Measurements from ENCODE around the gene FAM221B.

Gene FAM221B

DNA sequence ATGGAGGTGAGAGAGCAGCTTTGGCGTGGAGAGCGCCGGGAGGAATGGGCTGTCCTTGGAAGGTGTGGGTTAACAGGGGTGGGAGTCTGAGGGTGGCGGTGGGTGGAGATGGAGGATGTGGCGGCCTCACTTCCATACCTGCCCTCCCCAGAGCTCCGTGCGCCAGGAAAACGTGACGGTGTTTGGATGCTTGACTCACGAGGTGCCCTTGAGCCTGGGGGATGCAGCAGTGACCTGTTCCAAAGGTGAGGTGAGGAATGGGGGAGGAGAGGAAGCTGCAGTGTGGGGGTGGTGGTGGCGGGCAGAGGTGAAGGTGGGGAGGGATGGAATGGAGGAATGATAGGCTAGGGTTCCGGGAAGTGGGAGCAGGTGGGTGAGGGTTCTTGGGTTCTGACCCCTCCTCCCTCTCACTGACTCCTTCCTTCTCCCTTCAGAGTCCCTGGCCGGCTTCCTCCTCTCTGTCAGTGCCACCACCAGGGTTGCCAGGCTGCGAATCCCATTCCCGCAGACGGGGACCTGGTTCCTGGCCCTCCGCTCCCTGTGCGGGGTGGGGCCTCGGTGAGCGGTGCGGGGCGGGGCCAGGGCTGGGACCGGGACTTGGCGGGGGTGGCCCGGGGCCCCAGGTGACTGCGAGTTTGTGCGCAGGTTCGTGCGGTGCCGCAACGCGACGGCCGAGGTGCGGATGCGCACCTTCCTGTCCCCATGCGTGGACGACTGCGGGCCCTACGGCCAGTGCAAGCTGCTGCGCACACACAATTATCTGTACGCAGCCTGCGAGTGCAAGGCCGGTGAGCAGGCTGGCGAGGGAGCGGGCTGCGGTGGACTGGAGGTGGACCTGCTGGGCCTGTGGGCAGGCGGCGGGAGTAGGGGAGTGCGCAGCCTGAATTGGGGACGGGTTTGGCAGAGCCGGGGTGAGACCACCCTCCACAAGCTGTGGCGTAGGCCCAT, 17.6 kb upstream of the FAM221B start:
- DNase-seq = no peak

DNA sequence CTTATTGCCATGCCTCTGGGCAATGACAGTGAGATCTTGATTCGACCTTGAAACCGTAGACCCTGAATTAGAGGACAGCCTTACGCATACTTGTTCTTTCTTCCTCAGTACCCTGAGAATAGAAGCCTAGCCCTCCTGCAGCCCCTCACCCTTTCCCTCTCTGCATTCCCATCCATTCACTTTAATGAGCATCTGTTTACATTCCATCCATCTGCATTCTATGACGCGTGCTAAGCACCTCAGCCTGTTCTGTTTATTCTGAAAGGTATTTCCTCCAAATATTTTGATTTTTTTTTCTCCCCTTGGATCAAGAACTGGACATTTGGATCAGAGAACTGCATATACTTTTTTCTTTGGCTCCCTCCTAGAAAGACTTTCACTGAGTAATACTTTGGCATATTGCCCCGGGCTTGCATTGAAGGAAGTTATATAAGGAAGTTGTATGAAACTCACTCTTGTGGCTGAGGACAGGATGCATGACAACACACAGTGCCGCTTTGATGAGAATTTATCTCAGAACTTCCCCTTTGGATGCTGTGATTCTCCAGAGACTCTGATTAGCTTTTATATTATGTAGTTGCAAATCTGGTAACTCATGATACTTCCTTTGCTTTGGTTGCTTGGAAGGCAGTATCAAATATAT, 16.2 kb upstream of the FAM221B start:
- no peak for DNase-seq

DNA sequence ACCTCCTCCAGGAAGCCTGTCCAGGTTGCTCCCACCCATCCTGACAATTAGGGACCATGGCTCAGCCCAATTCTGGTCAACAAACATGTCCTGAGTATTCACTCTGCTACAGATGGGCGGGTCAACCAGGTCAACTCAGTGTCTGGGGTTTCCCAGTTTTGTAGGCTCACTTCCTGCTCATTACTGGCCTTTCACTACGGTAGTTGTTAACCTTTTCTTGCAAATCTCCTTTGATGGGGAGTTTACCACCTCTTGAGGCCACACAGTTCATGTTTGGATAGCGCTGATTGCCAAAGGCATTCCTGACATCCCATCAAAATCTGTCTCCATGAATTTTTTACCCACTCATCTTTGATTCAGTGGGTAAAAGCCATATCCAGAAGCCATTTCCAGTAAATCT, 14.3 kb upstream of the FAM221B start:
- no peak for DNase-seq

DNA sequence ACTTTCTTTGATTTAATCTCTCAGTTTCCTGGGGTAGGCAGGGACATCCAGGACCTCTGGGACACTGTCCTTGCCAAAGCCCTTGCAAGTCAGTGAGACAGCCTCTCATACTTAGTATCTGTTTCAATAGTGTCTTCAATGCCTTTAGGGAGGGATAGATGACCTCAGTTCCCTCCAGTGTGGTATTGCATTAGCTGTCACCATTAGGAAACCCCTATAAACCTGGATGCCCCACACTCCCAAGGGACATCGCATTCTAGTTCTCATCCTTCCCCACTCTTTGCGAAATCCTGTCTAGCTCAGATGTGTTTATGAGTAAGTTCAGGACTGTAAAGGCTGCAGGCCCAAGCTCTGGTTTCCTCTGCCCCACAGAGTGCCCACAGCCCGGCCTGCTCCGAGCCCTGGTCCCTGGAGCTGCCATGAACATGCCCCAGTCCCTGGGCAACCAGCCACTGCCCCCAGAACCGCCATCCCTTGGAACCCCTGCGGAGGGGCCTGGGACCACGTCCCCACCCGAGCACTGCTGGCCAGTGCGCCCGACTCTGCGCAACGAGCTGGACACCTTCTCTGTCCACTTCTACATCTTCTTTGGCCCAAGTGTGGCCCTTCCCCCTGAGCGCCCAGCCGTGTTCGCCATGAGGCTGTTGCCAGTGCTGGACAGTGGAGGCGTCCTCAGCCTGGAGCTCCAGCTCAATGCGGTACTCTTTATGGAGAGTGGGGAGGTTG, 13.7 kb upstream of the FAM221B start:
- no peak for DNase-seq

DNA sequence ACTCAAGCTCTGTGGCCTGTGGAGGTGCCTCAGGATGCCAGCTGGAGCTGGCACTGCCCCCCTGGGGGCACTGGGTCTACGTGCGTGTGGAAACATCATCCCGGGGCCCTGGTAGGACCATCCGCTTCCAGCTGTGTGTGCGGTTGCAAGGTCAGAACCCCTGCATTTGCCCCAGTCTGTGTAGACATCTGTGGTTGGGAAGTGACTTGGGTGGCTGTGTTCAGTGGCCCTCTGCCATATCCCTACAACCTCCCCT, 13.0 kb upstream of the FAM221B start:
- no peak for DNase-seq

DNA sequence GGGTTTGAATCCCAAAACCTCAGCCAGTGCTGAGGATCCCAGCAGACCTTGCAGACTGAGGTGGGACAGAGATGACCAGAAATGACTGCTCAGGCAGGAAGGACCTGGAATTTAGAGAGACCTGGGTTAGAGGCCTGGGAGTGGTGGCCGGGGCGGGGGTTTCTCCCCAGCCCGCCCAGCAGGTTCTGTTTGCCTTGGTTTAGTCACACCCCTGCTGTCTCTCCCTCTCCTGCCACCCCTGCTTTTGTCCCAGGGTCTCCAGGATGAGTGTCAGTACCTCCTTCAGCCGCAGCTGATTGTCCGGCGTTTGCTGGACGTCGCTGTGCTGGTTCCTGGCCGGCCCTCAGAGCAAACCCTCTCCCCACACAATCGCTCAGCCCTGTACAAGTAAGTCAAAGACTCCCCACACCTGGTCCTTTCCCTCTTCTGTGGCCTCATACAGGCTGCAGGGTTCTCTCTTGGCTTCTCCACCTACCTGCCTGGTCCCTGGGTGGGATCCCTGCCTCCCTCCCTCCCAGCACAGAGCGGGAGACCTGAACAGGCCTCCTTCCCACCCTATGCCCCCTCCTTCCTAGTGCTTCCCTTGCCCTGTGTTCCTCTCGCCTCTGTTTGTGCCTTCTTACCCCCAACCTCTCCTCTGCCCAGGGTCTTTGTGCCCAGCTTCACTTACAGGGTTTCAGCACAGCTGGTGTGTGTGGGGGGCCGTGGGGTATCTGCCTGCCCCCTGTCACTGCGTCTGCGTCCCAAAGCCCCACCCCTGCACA, 12.5 kb upstream of the FAM221B start:
- no peak for DNase-seq

DNA sequence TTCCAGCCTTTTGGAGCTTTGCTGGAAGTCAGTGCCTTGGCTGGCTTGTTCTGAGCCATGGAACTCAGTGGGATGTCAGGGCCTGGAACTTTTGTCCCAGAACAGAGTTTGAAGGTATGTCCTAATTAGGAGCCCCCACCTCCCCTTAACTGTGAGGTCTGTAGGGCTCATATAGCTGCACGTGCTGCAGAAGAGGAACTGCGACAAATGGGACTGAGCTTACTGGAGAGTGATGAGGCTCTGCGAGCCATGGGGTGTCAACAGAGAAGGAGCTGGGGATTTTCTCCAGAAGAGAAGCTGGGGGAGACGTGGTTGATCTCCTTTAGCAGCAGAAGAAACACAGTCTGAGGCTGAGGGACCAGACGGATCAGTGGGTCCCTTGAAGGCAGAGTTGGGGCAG, 11.4 kb upstream of the FAM221B start:
- DNase-seq = no peak

DNA sequence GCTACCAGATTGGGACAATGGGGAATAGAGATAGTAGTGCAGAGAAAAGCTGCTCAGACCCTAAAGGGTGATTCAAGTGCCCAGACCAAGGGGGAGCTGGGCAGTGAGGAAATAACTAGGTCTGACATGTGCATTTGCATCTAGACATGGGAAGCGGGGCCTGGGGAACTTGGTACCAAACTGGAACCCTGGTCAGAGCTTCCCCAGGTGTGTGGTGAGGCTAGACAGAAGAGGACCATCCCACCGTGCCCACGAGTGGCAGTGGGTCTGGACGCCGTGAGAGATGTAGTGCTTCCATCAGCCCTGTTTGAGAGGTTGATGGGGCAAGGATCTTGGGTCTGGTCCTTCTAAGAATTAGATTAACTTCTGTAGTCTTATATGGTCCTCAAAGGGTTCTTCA, 8.1 kb upstream of the FAM221B start:
- no peak for DNase-seq

DNA sequence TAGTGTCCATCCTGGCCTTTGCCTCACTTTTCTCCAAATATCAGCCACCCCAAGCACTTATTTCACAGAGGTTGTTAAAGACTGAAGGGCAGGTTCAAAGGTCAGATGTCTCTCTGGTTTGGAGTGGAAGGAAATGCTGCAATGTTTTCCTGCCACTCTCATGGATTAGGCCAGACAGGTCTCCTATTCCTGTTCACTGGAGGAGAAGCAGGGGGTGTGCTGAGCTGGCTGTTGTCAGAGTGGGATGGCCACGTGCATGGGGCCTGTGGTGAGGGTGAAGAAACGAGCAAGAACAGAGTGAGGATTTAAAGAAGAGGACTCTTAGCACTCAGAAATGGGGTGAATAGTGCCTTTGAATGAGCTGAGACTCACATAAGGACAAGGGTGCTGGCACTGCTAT, 7.2 kb upstream of the FAM221B start:
- DNase-seq = no peak

DNA sequence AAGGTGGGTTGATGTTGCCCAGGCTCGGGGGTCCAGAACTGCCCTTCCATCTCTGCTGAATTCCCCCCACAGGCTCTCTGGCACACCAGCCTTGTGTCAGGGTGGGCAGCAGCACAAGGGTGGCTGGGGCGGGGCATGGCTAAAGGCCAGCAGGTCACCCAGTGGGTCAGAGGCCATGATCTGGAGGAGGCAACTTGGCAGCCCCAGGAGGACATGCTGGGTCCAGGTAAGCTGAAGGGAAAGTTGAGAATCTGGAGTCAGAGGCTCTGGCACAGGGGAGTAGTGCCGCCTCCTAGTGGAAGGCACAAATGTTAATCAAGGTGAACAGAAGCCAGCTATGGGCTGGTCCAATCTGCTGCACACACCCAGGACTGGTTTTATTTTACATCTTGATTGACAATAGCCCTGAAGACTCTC, 6.7 kb upstream of the FAM221B start:
- peak; percentile 27 for DNase-seq

DNA sequence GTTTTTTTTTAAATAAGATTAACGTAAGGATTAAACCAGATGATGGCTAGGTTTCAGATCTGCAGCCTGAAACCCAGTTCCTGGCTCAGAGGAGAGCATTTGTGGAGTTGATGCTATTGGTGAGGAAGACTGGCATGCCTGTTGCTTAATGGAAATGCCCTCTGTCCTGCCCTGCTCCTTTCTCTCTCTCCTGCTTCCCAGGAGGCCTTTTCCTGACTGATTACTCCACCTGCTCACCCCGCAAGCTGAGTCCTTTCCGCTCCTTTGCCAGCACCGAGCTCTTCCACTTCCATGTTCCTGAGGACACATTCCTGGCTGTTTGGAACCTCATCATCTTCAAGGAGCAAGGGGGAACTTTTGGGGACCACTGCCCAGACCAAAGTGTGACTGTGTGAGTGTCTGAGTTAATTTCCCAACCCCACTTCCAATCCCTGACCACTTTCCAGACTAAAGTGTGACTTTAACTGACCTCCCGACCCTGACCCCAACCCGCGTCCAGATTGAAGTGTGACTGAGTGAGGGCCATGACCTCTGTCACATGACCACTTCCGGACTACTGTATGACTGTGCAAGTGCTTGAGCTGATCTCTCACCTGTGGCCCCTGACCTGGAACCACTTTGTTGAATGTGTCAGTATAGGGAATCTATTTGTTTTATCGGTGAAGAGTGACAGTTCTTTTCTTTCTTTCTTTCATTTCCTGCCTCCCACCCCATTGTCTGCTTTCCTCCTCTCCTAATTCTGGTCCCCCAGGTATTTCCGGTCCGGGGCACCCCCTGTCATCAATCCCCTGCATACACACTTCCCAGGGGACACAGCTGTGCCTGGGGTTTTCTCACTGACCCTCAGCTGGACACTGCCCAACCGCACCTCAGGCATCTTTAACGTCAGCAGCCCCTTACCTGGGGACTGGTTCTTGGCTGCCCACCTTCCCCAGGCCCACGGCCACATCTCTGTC, 6.0 kb upstream of the FAM221B start:
- DNase-seq = no peak

DNA sequence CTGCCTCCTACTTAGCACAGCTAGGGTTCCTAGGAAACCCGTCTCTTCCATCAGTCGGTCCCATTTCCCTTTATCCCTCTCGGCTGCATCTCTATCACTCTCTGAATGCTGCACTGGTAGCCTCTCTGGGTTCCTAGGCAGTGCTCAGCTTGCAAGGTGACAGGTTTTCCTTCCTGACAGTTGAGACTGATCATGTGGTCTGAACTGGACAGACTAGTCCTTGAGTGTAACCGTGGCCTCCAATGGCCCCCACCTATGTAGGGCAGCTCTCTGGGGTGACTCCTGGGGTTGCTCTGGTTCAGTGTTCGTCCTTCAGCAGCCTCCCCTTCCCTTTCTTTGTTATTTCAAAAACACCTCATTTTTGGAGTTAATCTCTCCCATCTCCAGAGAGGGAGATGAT, 4.3 kb upstream of the FAM221B start:
- no peak for DNase-seq

DNA sequence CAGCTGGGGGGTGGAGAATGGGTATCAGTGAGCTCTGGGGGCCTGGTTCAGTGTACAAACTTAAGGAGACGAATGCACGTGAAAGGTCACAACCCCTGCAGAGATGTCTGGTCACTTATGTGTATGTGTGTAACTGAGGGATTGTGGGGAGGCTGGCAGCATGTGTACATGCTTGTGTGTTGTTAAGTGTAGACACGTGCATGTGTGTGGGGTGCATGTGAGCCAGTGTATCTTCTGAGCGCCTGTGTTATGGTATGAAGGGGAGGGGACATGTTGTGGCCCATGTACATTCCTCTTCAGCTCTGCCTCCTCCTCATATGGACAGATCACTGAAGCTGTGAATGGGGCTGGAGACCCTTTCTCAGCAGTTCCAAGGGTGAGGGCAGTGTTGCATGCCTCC, 2.5 kb upstream of the FAM221B start:
- DNase-seq = no peak

DNA sequence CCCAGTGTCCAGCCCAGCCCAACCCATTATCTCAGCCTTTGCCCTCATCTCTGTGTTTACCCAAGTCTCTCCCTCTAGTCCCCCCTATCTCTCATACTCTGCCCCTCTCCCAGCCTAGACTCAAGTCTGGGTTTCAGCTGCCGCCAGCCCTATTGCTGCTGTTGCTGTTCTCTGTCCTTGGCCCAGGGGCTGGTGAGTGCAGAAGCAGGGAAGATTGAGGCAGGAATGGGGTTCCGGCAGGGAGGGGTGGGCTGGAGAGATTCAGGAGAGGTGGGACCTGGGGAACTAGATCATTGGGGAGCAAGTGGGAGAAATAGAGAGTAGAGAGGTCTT, 1.2 kb upstream of the FAM221B start:
- DNase-seq = no peak

DNA sequence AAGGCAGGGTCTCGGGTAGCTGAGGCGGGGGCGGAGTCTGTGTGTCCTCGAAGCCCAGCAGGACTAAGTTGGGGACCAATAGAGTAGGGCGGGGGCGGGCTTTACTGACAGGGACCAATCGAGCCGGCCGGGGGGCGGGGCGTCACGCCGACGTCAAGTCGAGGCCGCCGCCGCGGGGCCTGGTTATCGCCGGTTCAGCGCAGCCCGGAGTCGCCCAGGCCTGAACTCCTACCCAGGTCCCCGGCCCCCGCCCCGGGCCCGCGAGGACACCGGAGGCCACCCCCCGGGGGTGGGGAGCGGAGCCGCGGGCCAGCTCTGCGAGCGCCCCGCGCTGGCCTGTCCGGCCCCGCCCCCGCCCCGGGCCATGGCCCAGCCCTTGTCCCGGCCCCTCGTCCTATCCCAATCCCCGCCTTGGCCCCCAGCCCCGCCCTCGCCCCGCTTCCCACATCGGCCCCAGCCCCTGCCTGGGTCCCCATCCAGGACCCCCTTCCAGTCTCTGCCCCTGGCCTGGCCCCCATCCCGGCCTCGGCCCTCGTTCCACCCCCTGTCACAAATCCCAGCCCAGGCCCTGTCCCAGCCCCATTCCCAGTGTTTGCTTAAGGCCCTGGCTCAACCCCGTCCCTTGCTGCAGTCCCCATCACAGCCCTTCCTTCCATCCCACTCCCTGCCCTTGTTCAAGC, 692 bp upstream of the FAM221B start, which contains the start of gene TMEM8B:
Gene TMEM8B (plus strand): TSS at position 145 of the 680 bp plus-strand sequence. CDS start 220 bp downstream, at position 365.
- DNase-seq = peak; percentile 97

DNA sequence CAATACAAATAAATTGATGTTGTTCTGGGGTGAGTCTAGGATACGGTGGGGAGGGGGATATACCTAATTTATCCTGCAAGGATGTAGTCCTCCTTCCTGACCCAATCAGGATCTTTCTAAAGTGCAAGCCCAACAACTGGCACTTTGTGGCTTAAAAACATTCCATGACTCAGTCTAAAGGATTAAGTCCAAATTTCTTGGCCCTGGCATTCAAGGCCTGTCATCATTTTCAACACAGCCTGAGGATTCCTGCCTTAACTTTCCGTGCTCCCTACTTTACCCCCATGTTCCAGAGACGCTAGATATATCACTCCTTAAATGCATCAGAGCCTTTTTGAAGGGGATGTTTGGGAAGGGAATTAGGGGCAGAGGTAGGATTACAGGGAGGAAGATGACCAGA, 1.0 kb downstream of the FAM221B start:
- DNase-seq = no peak

DNA sequence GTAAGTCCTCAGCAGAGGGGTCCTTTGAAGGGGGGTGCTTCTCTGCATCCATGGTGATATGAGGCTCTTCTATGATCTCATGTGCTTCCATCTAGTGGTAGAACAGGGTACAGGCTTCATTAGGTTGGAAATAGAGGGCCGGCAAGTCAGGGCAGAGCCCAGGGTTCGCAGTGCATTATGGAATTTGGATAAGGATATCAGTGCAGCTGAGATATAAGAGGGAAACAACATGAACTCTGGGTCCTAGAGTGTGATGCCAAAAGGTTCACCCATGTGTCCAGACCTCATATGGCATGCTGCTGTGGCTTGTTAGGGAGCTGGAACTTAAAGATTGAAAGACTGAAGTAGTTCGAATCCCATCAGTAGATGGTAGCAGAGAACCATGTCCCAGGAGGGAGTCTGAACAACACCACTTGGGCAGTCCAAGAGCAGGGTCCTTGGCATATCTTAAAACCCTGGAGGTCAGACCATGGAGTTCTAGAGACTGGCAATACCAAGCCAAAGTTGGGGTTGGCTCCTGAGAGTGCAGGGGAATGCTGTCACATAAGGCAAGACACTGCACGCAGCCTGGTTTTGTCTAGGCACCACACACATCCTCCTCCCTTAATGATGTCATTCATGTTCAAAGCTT, 2.3 kb downstream of the FAM221B start:
- peak; percentile 29 for DNase-seq

DNA sequence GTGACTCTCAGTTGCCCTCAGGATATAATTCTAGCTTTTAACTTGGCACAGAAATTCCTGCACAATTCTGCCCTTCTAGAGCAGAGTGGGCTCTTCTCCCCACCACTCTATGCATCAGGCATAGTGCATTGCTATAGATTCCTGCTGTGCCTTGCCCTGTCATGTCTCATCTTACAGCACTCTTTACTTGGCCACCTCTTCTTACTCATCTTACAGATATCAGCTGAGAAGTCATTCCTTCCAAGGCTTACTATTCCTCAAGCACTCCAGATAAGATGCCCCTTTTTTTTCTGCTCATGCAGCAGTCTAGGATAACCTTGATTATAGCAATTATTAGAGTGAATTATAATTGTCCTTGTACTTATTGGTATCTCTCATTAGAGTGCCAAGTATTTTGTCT, 5.6 kb downstream of the FAM221B start:
- no peak for DNase-seq

DNA sequence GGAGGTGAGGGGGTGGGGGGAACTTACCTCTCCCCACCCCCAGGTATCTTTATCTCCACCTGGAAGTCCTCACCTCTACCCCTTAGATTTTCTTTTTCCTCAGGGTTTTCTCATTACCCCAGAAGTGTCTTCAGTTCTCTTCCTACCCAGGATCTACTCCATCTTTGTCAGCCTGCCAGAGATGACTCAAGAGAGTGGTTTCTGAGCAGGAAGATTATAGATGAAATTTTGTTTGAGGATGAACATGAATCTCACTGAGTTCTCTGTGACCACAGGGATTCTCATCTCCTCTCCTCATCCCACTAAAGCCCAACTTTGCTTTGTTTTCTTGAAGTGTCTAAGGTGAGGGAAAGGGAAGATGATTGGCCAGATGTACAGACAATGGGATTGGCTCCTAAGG, 8.5 kb downstream of the FAM221B start:
- no peak for DNase-seq

DNA sequence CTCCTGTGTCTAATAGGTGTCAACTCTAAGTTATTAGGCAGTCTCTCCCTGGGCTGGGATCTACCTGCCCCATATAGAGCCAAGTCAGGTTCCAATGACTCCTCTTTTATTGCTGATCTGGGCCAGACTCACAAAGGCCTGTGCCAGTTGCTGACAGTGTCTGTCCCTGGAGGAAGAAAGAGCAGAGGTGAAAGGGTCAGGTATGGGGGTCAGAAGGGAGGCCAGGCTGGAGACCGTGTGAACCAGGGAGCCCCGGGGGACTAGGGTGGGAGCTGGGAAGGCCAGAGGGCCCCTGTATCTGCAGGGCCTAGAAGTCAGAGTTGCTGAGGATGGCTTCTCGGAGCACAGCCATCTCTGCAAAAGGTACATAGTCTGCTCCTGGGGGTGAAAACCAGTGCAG, 10.2 kb downstream of the FAM221B start:
- no peak for DNase-seq

DNA sequence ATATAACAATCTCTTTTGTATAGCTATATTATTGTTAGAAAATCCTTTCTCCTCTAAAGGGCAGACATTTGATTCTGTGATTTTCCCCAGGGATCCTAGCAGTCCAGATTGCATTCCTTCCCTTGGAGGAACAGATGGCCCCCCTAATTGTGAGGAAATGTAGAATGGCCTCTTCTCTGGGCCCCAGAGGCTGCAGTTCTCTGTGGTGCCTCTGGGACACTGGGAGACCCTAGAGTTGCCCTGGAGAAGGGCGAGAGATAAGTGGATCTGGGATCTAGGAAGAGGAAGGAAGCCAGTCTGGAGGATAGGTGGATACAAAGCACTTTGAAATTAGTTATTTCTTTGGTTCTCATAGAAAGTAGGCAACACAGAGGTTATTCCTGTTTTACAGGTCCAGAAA, 11.8 kb downstream of the FAM221B start:
- DNase-seq = no peak

All from activated CD4-positive, alpha-beta T cell treated with anti-CD3 and anti-CD28 coated beads for 48 hours (primary cell).